HL-60 (cell line): ENCODE results near the gene GRID1.

Experiments used
- DNase-seq, 2 experiments: peaks; one replicate each; pipeline ENCODE4 v3.0.0-alpha.2; 2010 to 2020; ENCODE audit warnings: low read depth in 1 of 2, low spot score in 1 of 2
- H3K27ac ChIP-seq: fragments of 250-450 bp; sonication (Bioruptor Pico); replicated peaks from 2 replicates; pipeline ENCODE4 v1.5.1; 2020; ENCODE audit warnings: mild to moderate bottlenecking, moderate library complexity
- H3K27me3 ChIP-seq: fragments of 250-450 bp; sonication (Bioruptor Pico); 2 replicates; pipeline ENCODE4 v1.5.1; 2021; ENCODE audit warnings: mild to moderate bottlenecking, moderate library complexity; ENCODE audit not compliant: insufficient read depth, poor library complexity, severe bottlenecking
- H3K4me3 ChIP-seq: replicated peaks from 2 replicates; pipeline ENCODE4 v1.5.1; 2011; ENCODE audit warnings: mild to moderate bottlenecking, control low read depth, low read length; ENCODE audit not compliant: insufficient read depth
- CTCF ChIP-seq: IDR thresholded peaks from one replicate; pipeline ENCODE4 v1.5.1; 2011; ENCODE audit warnings: low read length, control low read depth, inconsistent platforms; ENCODE audit not compliant: insufficient read depth
- GABPA ChIP-seq: IDR thresholded peaks from 2 replicates; pipeline ENCODE4 v1.6.1; 2012; ENCODE audit warnings: low read depth
- POLR2AphosphoS5 ChIP-seq: IDR thresholded peaks from 2 replicates; pipeline ENCODE4 v1.6.1; 2012; ENCODE audit warnings: low read depth
- SPI1 ChIP-seq: IDR thresholded peaks from 2 replicates; pipeline ENCODE4 v1.6.1; 2012; ENCODE audit warnings: low read depth, mild to moderate bottlenecking, borderline replicate concordance
- TF ChIP-seq, protein P1 (sequence below): IDR thresholded peaks from 2 replicates; pipeline ENCODE4 v1.6.1; 2012; ENCODE audit warnings: low read depth; ENCODE audit not compliant: insufficient replicate concordance

The GRID1 gene

DNA sequence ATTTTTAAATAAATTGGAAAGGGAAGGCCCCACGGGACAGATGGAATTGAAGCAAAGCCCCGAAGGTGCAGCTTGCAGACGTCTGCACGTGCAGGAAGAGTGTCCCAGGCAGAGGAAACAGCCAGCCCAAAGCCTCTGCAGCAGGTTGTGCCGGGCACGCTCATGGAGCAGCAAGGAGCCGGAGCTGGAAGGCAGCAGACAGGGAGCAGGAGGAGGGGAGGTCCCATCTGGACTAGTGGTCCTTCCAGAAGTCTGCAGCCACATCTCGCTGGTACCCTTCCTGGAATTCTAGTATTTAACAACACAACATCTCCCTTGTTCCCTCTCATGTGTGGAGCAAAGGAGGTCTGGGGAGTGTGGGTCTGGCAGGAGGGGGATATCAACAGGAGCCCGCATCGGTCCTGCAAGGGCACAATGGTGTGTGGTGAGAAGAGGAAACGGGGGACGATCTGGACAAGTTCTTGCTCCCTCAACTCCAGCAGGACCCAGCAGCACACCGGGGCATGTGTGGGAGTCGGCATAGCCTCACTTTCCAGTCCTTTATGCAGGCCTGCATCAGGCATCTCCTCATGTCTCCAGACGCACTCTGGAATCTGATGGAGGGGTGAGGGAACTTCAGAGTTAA, 169.3 kb downstream of the GRID1 start:
- H3K4me3 ChIP-seq: no peak overlapping the region
- DNase-seq: no peak
- no peak overlapping the region for H3K27ac ChIP-seq
- TF ChIP-seq GABPA (no peak), CTCF (no peak)
- H3K27me3 ChIP-seq: no peaks in the 10 kb centered on the region

- no peak for TF ChIP-seq GABPA
- no peak for TF ChIP-seq SPI1
- Histone ChIP-seq H3K27me3 (no peaks in the 10 kb centered on the region), H3K4me3 (no peak overlapping the region), H3K27ac (no peak overlapping the region)
- DNase-seq: no peak
Observed at GRCh38 chr10:86195521-86196157, 171.0 kb downstream of the GRID1 start.

DNA sequence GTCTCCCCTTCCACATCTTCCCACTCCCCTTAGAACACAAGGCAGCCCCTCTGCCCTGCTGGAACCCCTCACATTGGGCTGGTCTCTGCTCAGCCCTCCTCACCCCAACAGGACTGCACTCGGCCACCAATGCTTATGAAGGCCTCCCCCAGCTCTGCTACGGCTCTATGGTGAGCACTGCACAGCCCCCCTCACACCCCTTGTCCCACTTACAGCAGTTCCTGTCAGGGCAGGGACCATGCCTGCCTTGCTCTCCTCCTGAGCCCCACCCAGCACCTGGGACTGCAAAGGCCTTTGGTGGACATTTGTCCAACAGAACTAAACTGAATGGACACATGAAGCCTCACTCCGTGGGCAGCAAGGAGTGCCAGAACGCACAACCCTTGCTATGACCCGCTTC, 171.9 kb downstream of the GRID1 start:
- H3K27ac ChIP-seq: no peak overlapping the region
- TF ChIP-seq, protein P1, sequence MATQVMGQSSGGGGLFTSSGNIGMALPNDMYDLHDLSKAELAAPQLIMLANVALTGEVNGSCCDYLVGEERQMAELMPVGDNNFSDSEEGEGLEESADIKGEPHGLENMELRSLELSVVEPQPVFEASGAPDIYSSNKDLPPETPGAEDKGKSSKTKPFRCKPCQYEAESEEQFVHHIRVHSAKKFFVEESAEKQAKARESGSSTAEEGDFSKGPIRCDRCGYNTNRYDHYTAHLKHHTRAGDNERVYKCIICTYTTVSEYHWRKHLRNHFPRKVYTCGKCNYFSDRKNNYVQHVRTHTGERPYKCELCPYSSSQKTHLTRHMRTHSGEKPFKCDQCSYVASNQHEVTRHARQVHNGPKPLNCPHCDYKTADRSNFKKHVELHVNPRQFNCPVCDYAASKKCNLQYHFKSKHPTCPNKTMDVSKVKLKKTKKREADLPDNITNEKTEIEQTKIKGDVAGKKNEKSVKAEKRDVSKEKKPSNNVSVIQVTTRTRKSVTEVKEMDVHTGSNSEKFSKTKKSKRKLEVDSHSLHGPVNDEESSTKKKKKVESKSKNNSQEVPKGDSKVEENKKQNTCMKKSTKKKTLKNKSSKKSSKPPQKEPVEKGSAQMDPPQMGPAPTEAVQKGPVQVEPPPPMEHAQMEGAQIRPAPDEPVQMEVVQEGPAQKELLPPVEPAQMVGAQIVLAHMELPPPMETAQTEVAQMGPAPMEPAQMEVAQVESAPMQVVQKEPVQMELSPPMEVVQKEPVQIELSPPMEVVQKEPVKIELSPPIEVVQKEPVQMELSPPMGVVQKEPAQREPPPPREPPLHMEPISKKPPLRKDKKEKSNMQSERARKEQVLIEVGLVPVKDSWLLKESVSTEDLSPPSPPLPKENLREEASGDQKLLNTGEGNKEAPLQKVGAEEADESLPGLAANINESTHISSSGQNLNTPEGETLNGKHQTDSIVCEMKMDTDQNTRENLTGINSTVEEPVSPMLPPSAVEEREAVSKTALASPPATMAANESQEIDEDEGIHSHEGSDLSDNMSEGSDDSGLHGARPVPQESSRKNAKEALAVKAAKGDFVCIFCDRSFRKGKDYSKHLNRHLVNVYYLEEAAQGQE: no peak
- TF ChIP-seq POLR2AphosphoS5 (no peak), CTCF (no peak), SPI1 (no peak), GABPA (no peak)
- H3K4me3 ChIP-seq: no peak overlapping the region
- no peak for DNase-seq
- H3K27me3 ChIP-seq: no peaks in the 10 kb centered on the region

DNA sequence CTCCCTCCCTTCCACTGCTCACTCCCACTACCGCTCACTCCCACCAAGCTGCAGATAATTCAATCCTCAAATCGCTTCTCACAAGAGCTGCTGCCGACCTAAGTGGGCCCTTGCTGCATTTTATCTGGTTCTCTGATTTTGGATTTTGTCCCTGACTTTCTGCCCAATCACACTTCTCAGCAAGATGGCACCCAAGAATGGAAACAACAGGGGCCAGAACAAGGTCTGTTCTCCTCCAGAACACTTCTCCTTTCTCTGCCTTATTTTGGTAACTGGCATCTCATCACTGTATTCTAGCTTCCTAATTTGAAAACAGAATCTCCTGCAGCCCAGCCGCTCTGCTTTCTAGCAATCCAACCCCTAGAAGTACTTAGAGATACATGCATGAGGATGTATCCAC, 172.8 kb downstream of the GRID1 start:
- no peak for TF ChIP-seq GABPA
- TF ChIP-seq, protein P1: no peak
- no peak for TF ChIP-seq POLR2AphosphoS5
- TF ChIP-seq CTCF: no peak
- TF ChIP-seq SPI1: no peak
- Histone ChIP-seq H3K4me3 (no peak overlapping the region), H3K27me3 (no peaks in the 10 kb centered on the region), H3K27ac (no peak overlapping the region)
- no peak for DNase-seq
